GM12878 (cell line): Measurements from ENCODE around the gene TRAM1L1. TPM values are rescaled to one million over a fixed set of nuclear protein-coding genes. Genes with fewer than 3 reads are reported as not detected.

Experiments used
- ATAC-seq: fragments of 200-7000 bp; cut with Tn5 transposase; 3 replicates; pipeline ENCODE4 v1.9.1; 2020; ENCODE audit warnings: mild to moderate bottlenecking, moderate library complexity
- BruUV-seq: library from RNA; stranded (reverse); fragments of 400-500 nt; replicated peaks from 2 replicates; lab custom pipeline; 2021; lab: Mats Ljungman, UMichigan
- CTCF ChIA-PET: fragments of 300-600 bp; sonication (Branson Sonifier 250); formaldehyde crosslinking; extraction: SDS; loops from one replicate; lab custom pipeline; 2021; ENCODE audit warnings: inconsistent platforms; lab: Yijun Ruan, JAX
- POLR2A ChIA-PET: fragments of 350-600 bp; formaldehyde crosslinking; extraction: SDS; loops from one replicate; lab custom pipeline; 2021; ENCODE audit warnings: inconsistent platforms; lab: Charles Lee
- RAD21 ChIA-PET: fragments of 300-600 bp; sonication (Branson Sonifier 250); formaldehyde crosslinking; loops from one replicate; lab custom pipeline; 2023; ENCODE audit warnings: antibody characterized with exemption; ENCODE audit not compliant: unreplicated experiment; lab: Charles Lee
- SMC1A ChIA-PET: fragments of 300-600 bp; sonication (Branson Sonifier 250); formaldehyde crosslinking; loops from one replicate; lab custom pipeline; 2023; ENCODE audit not compliant: unreplicated experiment, uncharacterized antibody; lab: Charles Lee
- DNase-seq: peaks from one replicate; pipeline ENCODE4 v3.0.0-alpha.2; 2011; ENCODE audit warnings: low read depth, low spot score
- FAIRE-seq: peaks from 3 replicates; lab custom pipeline; 2011; peaks lifted over from hg19 to GRCh38; lab: Jason Lieb, UNC
- H2AFZ ChIP-seq: 2 replicates; pipeline ENCODE4 v1.6.0; 2011; ENCODE audit warnings: low read depth, low read length, control low read depth; ENCODE audit not compliant: control insufficient read depth
- H3K27ac ChIP-seq: 2 replicates; pipeline ENCODE4 v1.5.1; 2011; ENCODE audit warnings: control low read depth; ENCODE audit not compliant: control insufficient read depth, insufficient read depth
- H3K27me3 ChIP-seq, 2 experiments: replicated peaks in 1 of 2; 2 replicates each; pipeline versions ENCODE4 v1.6.0 to v1.6.1; 2011; ENCODE audit warnings: low read length in 1 of 2; ENCODE audit not compliant: control insufficient read depth in 2 of 2, insufficient read depth in 2 of 2
- H3K36me3 ChIP-seq, 2 experiments: 2 replicates each; pipeline ENCODE4 v1.5.1; 2011; ENCODE audit warnings: low read length in 1 of 2; ENCODE audit not compliant: control insufficient read depth in 2 of 2, insufficient read depth in 2 of 2
- H3K4me1 ChIP-seq: 2 replicates; pipeline ENCODE4 v1.6.1; 2011; ENCODE audit warnings: mild to moderate bottlenecking, low read length, moderate library complexity, mixed read lengths; ENCODE audit not compliant: control insufficient read depth, insufficient read depth
- H3K4me2 ChIP-seq: 2 replicates; pipeline ENCODE4 v1.6.0; 2011; ENCODE audit warnings: control low read depth; ENCODE audit not compliant: control insufficient read depth, insufficient read depth
- H3K4me3 ChIP-seq: fragments of 200-600 bp; sonication (generic); 2 replicates; pipeline ENCODE4 v1.5.1; 2016
- H3K79me2 ChIP-seq: 2 replicates; pipeline ENCODE4 v1.6.0; 2011; ENCODE audit warnings: low read length; ENCODE audit not compliant: control insufficient read depth, insufficient read depth
- H3K9ac ChIP-seq: 2 replicates; pipeline ENCODE4 v1.8.0; 2011; ENCODE audit warnings: low read length, control low read depth, mixed read lengths; ENCODE audit not compliant: control insufficient read depth, insufficient read depth
- H3K9me3 ChIP-seq: replicated peaks from 3 replicates; pipeline ENCODE4 v1.5.1; 2011; ENCODE audit warnings: mild to moderate bottlenecking, low read length; ENCODE audit not compliant: control insufficient read depth, insufficient read depth
- H4K20me1 ChIP-seq: 2 replicates; pipeline ENCODE4 v1.6.0; 2011; ENCODE audit not compliant: control insufficient read depth, insufficient read depth
- ASH2L ChIP-seq: fragments of 300-600, 200-600 bp; sonication (generic); IDR thresholded peaks from 2 replicates; pipeline ENCODE4 v1.6.1; 2017; ENCODE audit warnings: low read depth, mild to moderate bottlenecking, borderline replicate concordance
- CBX3 ChIP-seq: fragments of 200-600 bp; sonication (generic); IDR thresholded peaks from 2 replicates; pipeline ENCODE4 v1.6.1; 2016; ENCODE audit warnings: low read depth, borderline replicate concordance
- E2F8 ChIP-seq: fragments of 450-650 bp; IDR thresholded peaks from 2 replicates; pipeline ENCODE4 v1.6.1; 2018; ENCODE audit warnings: mild to moderate bottlenecking, low read depth, moderate library complexity; ENCODE audit not compliant: partially characterized antibody
- ELK1 ChIP-seq: IDR thresholded peaks from 2 replicates; pipeline ENCODE4 v1.6.1; 2012; ENCODE audit warnings: low read depth, low read length, improper control_type of control experiment
- EP300 ChIP-seq, 2 experiments: fragments of 150-350 bp in 1 of 2; IDR thresholded peaks; 2 replicates each; pipeline ENCODE4 v1.6.1; 2011 to 2012; ENCODE audit warnings: low read depth in 2 of 2, low read length in 2 of 2, borderline replicate concordance in 1 of 2, improper control_type of control experiment in 1 of 2, inconsistent platforms in 1 of 2; ENCODE audit not compliant: control insufficient read depth in 1 of 2
- ESRRA ChIP-seq: IDR thresholded peaks from 2 replicates; pipeline ENCODE4 v1.6.1; 2012; ENCODE audit warnings: mild to moderate bottlenecking, low read length, improper control_type of control experiment
- HSF1 ChIP-seq: fragments of 150-350 bp; IDR thresholded peaks from 2 replicates; pipeline ENCODE4 v1.6.1; 2014; ENCODE audit warnings: mild to moderate bottlenecking, low read depth, low read length
- IRF5 ChIP-seq: fragments of 450-650 bp; IDR thresholded peaks from 2 replicates; pipeline ENCODE4 v1.6.1; 2017; ENCODE audit warnings: borderline replicate concordance
- SIN3A ChIP-seq: IDR thresholded peaks from 2 replicates; pipeline ENCODE4 v1.6.1; 2012; ENCODE audit warnings: low read depth, low read length, improper control_type of control experiment
- SPI1 ChIP-seq: IDR thresholded peaks from 2 replicates; pipeline ENCODE4 v1.6.1; 2011; ENCODE audit warnings: low read depth, mild to moderate bottlenecking, low read length, moderate library complexity, borderline replicate concordance; ENCODE audit not compliant: insufficient read depth
- STAT1 ChIP-seq: fragments of 450-650 bp; conservative IDR thresholded peaks from 2 replicates; pipeline ENCODE4 v1.6.1; 2014; ENCODE audit warnings: antibody characterized with exemption, mild to moderate bottlenecking
- ZNF217 ChIP-seq: fragments of 450-650 bp; IDR thresholded peaks from 2 replicates; pipeline ENCODE4 v1.6.1; 2017; ENCODE audit warnings: antibody characterized with exemption, mild to moderate bottlenecking
- ZZZ3 ChIP-seq: IDR thresholded peaks from 2 replicates; pipeline ENCODE4 v1.6.1; 2011; ENCODE audit warnings: low read depth; ENCODE audit not compliant: control insufficient read depth, insufficient read length
- WGBS: methylation state at CpG from one replicate; pipeline ENCODE4 v1.1.6; 2016; ENCODE audit warnings: low lambda C conversion rate; ENCODE audit not compliant: insufficient replicate concordance, insufficient coverage; ENCODE audit errors: missing lambda C conversion rate; 5-methylcytosine and 5-hydroxymethylcytosine counted together
- in situ Hi-C: fragments of 300-500 bp; cut with MboI; formaldehyde crosslinking; loops from 9 replicates; pipeline ENCODE4 v1.14.3; 2018; ENCODE audit warnings: mixed read lengths
- intact Hi-C: fragments of 100-400 bp; cut with micrococcal nuclease; formaldehyde crosslinking; loops from one replicate; pipeline ENCODE4 v1.14.2; 2022; ENCODE audit not compliant: unreplicated experiment
- polyA plus RNA-seq, 11 experiments: library from polyadenylated mRNA; depleted of rRNA in 4 of 11; unstranded in 6 of 11; stranded (reverse) in 5 of 11; fragments of >200 nt; fragmentation: Nextera tagmentation in 4 of 11; fragmentation: Illumina TruSeq in 1 of 11; extraction: Ambion mirVana in 4 of 11; extraction: Trizol in 1 of 11; gene quantifications; 1 replicate in 1 of 11; 2 replicates in 10 of 11; pipeline versions ENCODE4 v1.2.1 to v1.2.3, GENCODE V29; 2011 to 2016; ENCODE audit warnings: inconsistent platforms in 2 of 11, missing spikeins in 2 of 11, low read depth in 1 of 11
- total RNA-seq, 4 experiments: library from RNA; depleted of rRNA in 3 of 4; stranded (reverse); fragments of >200 nt in 3 of 4; fragmentation: Illumina TruSeq in 1 of 4; extraction: Trizol in 1 of 4; gene quantifications; 2 replicates each; pipeline versions ENCODE4 v1.2.1 to v1.2.3, GENCODE V29; 2013 to 2021

The TRAM1L1 gene
- total and polyA plus RNA-seq, 10 of the 15 experiments (the other 5 are each of a cell fraction or from before 2014, with no cell fraction given) = not detected

- TF ChIP-seq STAT1 (no peak), ZNF217 (no peak), CBX3 (no peak), EP300 (IDR thresholded peaks at IDR 0.05; ENCODE audit: borderline replicate concordance in 1 of 2, control insufficient read depth in 1 of 2, low read depth in 2 of 2, low read length in 2 of 2) (no peak), ASH2L (no peak), ZZZ3 (no peak), SIN3A (no peak), ELK1 (no peak)
Measured at GRCh38 chr4:117063961-117064696, 21.2 kb downstream of the TRAM1L1 start (continued).

GRCh38 chr4:117042962-117043361 lies 42.4 kb downstream of the TRAM1L1 start:
- ChIA-PET SMC1A (no interaction called here), POLR2A (no interaction called here), CTCF (no interaction called here), RAD21 (no interaction called here)
- Histone ChIP-seq H3K79me2 (no peaks in the 10 kb centered on the region), H4K20me1 (no peaks in the 10 kb centered on the region), H3K4me1 (no peaks in the 10 kb centered on the region), H3K9me3 (no peaks in the 10 kb centered on the region), H3K4me2 (no peak overlapping the region), H3K36me3 (no peaks in the 10 kb centered on the region), H3K27ac (no peak overlapping the region), H3K27me3 (no peaks in the 10 kb centered on the region), H3K4me3 (no peak overlapping the region), H2AFZ (no peak overlapping the region), H3K9ac (no peak overlapping the region)
- no TSS peak for BruUV-seq
- intact Hi-C loops = no loop called here
- DNase-seq (no peak), FAIRE-seq (no peak), ATAC-seq (no peak)
- TF ChIP-seq E2F8 = no peak
- no peak for TF ChIP-seq IRF5
- no peak for TF ChIP-seq HSF1
- no peak for TF ChIP-seq ZZZ3
- no peak for TF ChIP-seq ESRRA
- no peak for TF ChIP-seq SPI1
- 37% methylated on average over 5 of the region's 5 CpGs for WGBS
- in situ Hi-C loops = no loop called here
